Astrocyte (in vitro differentiated cells and primary cell): Measurements from ENCODE around the gene FRRS1.

Source experiments
- EZH2 ChIP-seq: IDR thresholded peaks from 2 replicates; pipeline ENCODE4 v1.6.1; 2012; ENCODE audit warnings: mild to moderate bottlenecking, low read length, inconsistent platforms; ENCODE audit not compliant: insufficient read depth
- TF ChIP-seq, protein P1 (sequence below): IDR thresholded peaks from 2 replicates; pipeline ENCODE4 v1.5.1; 2011; ENCODE audit warnings: low read depth, mild to moderate bottlenecking, inconsistent platforms, low read length, moderate library complexity; ENCODE audit not compliant: insufficient read depth

DNA sequence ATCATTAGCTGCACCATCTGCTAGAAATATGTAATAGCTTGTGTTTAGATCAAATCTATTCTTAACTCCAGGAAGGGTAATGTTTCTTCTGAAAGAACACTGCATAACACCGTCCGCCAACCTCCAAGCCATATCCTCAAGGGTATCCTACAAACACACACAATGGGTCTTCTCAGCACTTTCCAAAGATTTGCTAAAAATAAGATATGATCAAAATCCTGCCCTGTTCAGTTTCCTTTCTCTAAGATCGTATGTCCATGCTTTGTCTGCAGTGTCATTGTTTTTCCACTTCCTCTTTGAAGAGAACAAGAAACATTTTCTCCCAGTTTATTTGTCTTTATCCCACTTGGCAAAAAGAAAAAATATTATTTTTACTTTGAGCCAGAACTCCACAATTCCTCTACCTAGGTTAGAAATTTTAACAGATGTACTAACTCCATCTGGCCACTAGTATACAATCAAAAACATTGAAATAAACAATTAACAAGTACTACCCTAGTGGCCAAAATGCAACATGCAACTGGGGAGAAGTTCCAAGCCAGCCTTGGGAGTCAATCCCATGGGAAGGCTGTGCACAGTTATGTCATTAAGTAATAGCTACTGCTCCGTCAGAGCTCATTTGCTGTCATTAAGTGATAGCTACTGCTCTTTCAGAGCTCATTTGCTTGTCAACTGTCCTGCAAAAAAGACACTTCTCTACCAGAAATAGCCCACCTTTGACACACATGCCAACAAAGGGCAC is 37.8 kb downstream of the FRRS1 start:
- TF ChIP-seq, protein P1, sequence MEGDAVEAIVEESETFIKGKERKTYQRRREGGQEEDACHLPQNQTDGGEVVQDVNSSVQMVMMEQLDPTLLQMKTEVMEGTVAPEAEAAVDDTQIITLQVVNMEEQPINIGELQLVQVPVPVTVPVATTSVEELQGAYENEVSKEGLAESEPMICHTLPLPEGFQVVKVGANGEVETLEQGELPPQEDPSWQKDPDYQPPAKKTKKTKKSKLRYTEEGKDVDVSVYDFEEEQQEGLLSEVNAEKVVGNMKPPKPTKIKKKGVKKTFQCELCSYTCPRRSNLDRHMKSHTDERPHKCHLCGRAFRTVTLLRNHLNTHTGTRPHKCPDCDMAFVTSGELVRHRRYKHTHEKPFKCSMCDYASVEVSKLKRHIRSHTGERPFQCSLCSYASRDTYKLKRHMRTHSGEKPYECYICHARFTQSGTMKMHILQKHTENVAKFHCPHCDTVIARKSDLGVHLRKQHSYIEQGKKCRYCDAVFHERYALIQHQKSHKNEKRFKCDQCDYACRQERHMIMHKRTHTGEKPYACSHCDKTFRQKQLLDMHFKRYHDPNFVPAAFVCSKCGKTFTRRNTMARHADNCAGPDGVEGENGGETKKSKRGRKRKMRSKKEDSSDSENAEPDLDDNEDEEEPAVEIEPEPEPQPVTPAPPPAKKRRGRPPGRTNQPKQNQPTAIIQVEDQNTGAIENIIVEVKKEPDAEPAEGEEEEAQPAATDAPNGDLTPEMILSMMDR: peak; percentile 54
- no peak for TF ChIP-seq EZH2
